Pancreas (tissue), 10 donors: Measurements from ENCODE around the gene IFT57. TPM values are rescaled to one million over a fixed set of nuclear protein-coding genes. Genes with fewer than 3 reads are reported as not detected.

Experiments used
- ATAC-seq, 4 donors: fragments of 200-7000 bp; cut with Tn5 transposase; one replicate each; pipeline versions ENCODE4 v1.8.0 to v1.9.1; 2020; ENCODE audit warnings: mild to moderate bottlenecking in 4 of 4, moderate library complexity in 4 of 4
- DNase-seq, 6 donors: peaks; one replicate each; pipeline ENCODE4 v3.0.0-alpha.2; 2020
- FAIRE-seq: peaks from 2 replicates; lab custom pipeline; 2012; peaks lifted over from hg19 to GRCh38; lab: Jason Lieb, UNC
- H3K27ac ChIP-seq, 4 donors: fragments of 200-600 bp; sonication (generic); 1 replicate in 3 of 4; 2 replicates in 1 of 4; pipeline versions ENCODE4 v1.5.0 to v1.8.0; 2020
- H3K27me3 ChIP-seq, 4 donors: fragments of 200-600 bp; one replicate each; pipeline ENCODE4 v1.8.0; 2021
- H3K36me3 ChIP-seq, 3 donors: fragments of 200-600 bp; sonication (generic) in 1 of 3; one replicate each; pipeline versions ENCODE4 v1.5.0 to v1.8.0; 2020 to 2021
- H3K4me1 ChIP-seq, 3 donors: fragments of 200-600 bp; one replicate each; pipeline ENCODE4 v1.8.0; 2021
- H3K4me3 ChIP-seq, 4 donors: fragments of 200-600 bp; sonication (generic) in 2 of 4; one replicate each; pipeline versions ENCODE4 v1.5.0 to v1.8.0; 2020 to 2021
- H3K9me3 ChIP-seq, 4 donors: fragments of 200-600 bp; one replicate each; pipeline ENCODE4 v1.8.0; 2021
- WGBS, 2 donors: extraction: QIAGEN DNeasy Blood & Tissue Kit; methylation state at CpG; one replicate each; pipeline ENCODE4 v1.1.7; 2013; 5-methylcytosine and 5-hydroxymethylcytosine counted together
- intact Hi-C, 3 donors: fragments of 100-400 bp; cut with DNase I; formaldehyde crosslinking; loops; one replicate each; pipeline versions ENCODE4 v1.11.1 to v1.14.2; 2022
- polyA plus RNA-seq, 2 donors: library from polyadenylated mRNA; stranded (reverse); fragments of 200-250 nt; gene quantifications; one replicate each; pipeline ENCODE4 v1.2.3, GENCODE V29; 2013
- total RNA-seq, 6 donors: library from RNA; stranded (reverse); fragmentation: NEBNext Ultra II Directional in 4 of 6; extraction: Animal tissue kit (Norgen Biotek cat#: 25700) in 4 of 6; gene quantifications; one replicate each; pipeline versions ENCODE4 v1.2.1 to v1.2.4, GENCODE V29; 2021 to 2023
- TF ChIP-seq, protein P1 (sequence below), 4 donors: fragments of 200-600 bp; sonication (generic) in 3 of 4; IDR thresholded peaks; one replicate each; pipeline versions ENCODE4 v1.5.0 to v1.8.0; 2021; ENCODE audit warnings: antibody characterized with exemption in 4 of 4
- donor health status: healthy with polysubstance abuse.
- donor health status: DM: no; HTN: no; CAD: no; lungs with moderate emphysema.
- donor health status: DM: no; HTN: no; CAD: no.
- donor health status: control.
- donor health status: control.
- donor health status: Bipolar disorder and iron deficiency.
- donor health status: DM: yes; HTN: yes; CAD: no.
- donor health status: DM: no; HTN: no; CAD: no.
- donor health status: DM: no; HTN: no; CAD: no.
- donor health status: DM: yes; HTN: yes; CAD: no.

IFT57 gene
- total and polyA plus RNA-seq, 8 donors, result 10.4 to 40.2 (median 30.3) TPM

DNA sequence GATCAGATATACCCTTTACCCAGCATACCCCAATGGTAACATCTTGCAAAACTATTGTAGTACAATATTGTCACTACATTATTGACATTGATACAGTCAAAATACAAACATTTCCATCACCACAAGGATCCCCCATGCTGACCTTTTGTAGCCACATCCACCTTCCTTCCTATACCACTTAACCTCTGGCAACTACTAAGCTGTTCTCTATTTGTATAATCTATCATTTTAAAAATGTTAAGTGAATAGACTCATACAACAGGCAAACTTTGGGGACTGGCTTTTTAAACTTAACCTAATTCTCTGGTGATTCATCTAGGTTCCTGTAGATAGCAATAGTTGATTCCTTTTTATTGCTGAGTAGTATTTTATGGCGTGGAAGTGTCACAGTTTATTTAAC is 29.6 kb upstream of the IFT57 start:
- no peaks in the 10 kb centered on the region for H3K36me3 ChIP-seq
- no peak overlapping the region for H3K4me3 ChIP-seq
- no peak for ATAC-seq
- no peak for DNase-seq
- no peak for FAIRE-seq
- no peaks in the 10 kb centered on the region for H3K27me3 ChIP-seq
- intact Hi-C loops, result no loop called here
- TF ChIP-seq, protein P1, sequence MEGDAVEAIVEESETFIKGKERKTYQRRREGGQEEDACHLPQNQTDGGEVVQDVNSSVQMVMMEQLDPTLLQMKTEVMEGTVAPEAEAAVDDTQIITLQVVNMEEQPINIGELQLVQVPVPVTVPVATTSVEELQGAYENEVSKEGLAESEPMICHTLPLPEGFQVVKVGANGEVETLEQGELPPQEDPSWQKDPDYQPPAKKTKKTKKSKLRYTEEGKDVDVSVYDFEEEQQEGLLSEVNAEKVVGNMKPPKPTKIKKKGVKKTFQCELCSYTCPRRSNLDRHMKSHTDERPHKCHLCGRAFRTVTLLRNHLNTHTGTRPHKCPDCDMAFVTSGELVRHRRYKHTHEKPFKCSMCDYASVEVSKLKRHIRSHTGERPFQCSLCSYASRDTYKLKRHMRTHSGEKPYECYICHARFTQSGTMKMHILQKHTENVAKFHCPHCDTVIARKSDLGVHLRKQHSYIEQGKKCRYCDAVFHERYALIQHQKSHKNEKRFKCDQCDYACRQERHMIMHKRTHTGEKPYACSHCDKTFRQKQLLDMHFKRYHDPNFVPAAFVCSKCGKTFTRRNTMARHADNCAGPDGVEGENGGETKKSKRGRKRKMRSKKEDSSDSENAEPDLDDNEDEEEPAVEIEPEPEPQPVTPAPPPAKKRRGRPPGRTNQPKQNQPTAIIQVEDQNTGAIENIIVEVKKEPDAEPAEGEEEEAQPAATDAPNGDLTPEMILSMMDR (IDR thresholded peaks at IDR 0.05), result no peak
- no peaks in the 10 kb centered on the region for H3K4me1 ChIP-seq
- WGBS, 2 donors, result 92 to 97% methylated on average over 1 of the region's 1 CpG
- H3K27ac ChIP-seq, result no peak overlapping the region
- no peaks in the 10 kb centered on the region for H3K9me3 ChIP-seq

DNA sequence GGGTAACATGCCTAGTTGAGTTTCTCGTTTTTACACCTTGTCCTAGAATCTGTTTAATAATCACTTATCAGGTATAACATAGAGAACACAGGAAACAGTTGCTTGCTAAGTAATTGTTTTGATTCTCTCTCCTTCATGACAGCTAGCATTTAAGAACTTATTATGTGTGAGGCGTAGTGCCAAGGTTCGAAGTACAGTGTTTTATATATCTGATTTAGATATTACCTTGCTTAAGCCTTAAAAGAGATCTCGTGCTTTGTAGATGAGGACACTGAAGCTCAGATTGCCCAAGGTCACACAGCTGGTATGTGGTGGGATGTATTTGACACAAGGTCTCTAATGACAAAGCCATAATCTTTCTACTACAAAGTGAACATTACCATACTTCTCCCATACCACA is 29.0 kb upstream of the IFT57 start:
- Histone ChIP-seq H3K4me3 (no peak overlapping the region), H3K27me3 (no peaks in the 10 kb centered on the region), H3K9me3 (no peaks in the 10 kb centered on the region), H3K36me3 (no peaks in the 10 kb centered on the region), H3K4me1 (no peaks in the 10 kb centered on the region), H3K27ac (no peak overlapping the region)
- DNase-seq (no peak), ATAC-seq (no peak), FAIRE-seq (no peak)
- intact Hi-C loops, result no loop called here
- WGBS, 2 donors, result 47 to 55% methylated on average over 4 of the region's 4 CpGs
- TF ChIP-seq, protein P1 (IDR thresholded peaks at IDR 0.05), result no peak

GRCh38 chr3:108250626-108251025 is 28.4 kb upstream of the IFT57 start:
- no peak overlapping the region for H3K27ac ChIP-seq
- FAIRE-seq, result peak; percentile 47
- H3K4me3 ChIP-seq, result no peak overlapping the region
- intact Hi-C loops, result no loop called here
- no peak for ATAC-seq
- H3K4me1 ChIP-seq, result no peaks in the 10 kb centered on the region
- no peak for DNase-seq
- no peaks in the 10 kb centered on the region for H3K27me3 ChIP-seq
- WGBS, 2 donors, result 91 to 92% methylated on average over 2 of the region's 2 CpGs
- TF ChIP-seq, protein P1 (IDR thresholded peaks at IDR 0.05), result no peak
- H3K36me3 ChIP-seq, result no peaks in the 10 kb centered on the region
- no peaks in the 10 kb centered on the region for H3K9me3 ChIP-seq

- H3K9me3 ChIP-seq, result no peaks in the 10 kb centered on the region
- TF ChIP-seq, protein P1 (IDR thresholded peaks at IDR 0.05), result no peak
- no peak for FAIRE-seq
- intact Hi-C loops, result no loop called here
- WGBS, 2 donors, result 88 to 94% methylated on average over 2 of the region's 2 CpGs
- no peak overlapping the region for H3K27ac ChIP-seq
- no peak for DNase-seq
- H3K4me3 ChIP-seq, result no peak overlapping the region
- no peaks in the 10 kb centered on the region for H3K27me3 ChIP-seq
- H3K36me3 ChIP-seq, result no peaks in the 10 kb centered on the region
- no peak for ATAC-seq
- no peaks in the 10 kb centered on the region for H3K4me1 ChIP-seq
These were observed 21.0 kb upstream of the IFT57 start for GRCh38 chr3:108243243-108243642.

DNA sequence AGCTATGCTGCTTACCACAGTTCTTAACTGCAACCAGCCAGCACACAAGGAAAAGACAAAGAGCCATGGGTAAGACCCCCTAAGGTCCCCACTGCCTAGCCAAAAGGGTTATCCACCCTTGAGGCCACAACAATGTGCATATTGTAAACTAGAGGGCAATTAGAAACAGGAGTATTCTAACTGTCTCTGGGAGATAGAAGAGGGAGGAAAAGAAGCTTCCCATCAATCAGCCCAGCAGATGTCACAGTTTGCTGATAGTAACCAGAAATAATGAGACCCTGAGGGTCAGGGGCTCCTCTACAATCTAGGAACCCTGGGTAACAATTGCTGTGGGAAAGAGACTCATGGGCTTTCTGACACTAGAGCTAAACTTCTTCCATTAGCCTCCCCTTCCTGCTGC is 20.6 kb upstream of the IFT57 start:
- Histone ChIP-seq H3K4me1 (no peaks in the 10 kb centered on the region), H3K36me3 (no peaks in the 10 kb centered on the region), H3K27ac (no peak overlapping the region), H3K4me3 (no peak overlapping the region), H3K9me3 (no peaks in the 10 kb centered on the region), H3K27me3 (no peaks in the 10 kb centered on the region)
- intact Hi-C loops, result no loop called here
- ATAC-seq (no peak), DNase-seq (no peak), FAIRE-seq (no peak)
- TF ChIP-seq, protein P1 (IDR thresholded peaks at IDR 0.05), result no peak
